Activated T-cell treated with anti-CD3 and anti-CD28 coated beads for 24 hours (primary cell): ENCODE measurements around the gene TBRG4.

ENCODE experiments used
- DNase-seq: peaks from one replicate; pipeline ENCODE4 v3.0.0-alpha.2; 2020; ENCODE audit warnings: low read depth

Gene TBRG4

GRCh38 chr7:45088821-45089340 lies 22.6 kb downstream of the TBRG4 start, which contains the start of gene NACAD:
Gene NACAD, minus strand, starts transcription at chr7:45088969. Its CDS starts 75 bp downstream, at chr7:45088894.
- DNase-seq = no peak

GRCh38 chr7:45088146-45088701 lies 23.3 kb downstream of the TBRG4 start:
- no peak for DNase-seq

- no peak for DNase-seq
Observed at GRCh38 chr7:45087301-45088145, 24.0 kb downstream of the TBRG4 start.

GRCh38 chr7:45086331-45087065 lies 25.0 kb downstream of the TBRG4 start:
- DNase-seq = no peak

- DNase-seq = no peak
Observed at GRCh38 chr7:45085619-45086200, 25.8 kb downstream of the TBRG4 start.

GRCh38 chr7:45084901-45085618 lies 26.4 kb downstream of the TBRG4 start:
- no peak for DNase-seq

- no peak for DNase-seq
Observed at GRCh38 chr7:45084336-45084735, 27.2 kb downstream of the TBRG4 start.

GRCh38 chr7:45082831-45083331 lies 28.6 kb downstream of the TBRG4 start:
- no peak for DNase-seq

- no peak for DNase-seq
Observed at GRCh38 chr7:45082031-45082830, 29.3 kb downstream of the TBRG4 start.

- DNase-seq = no peak
Observed at GRCh38 chr7:45081670-45081974, 29.9 kb downstream of the TBRG4 start.

- no peak for DNase-seq
Observed at GRCh38 chr7:45080958-45081669, 30.4 kb downstream of the TBRG4 start.

GRCh38 chr7:45080265-45080957 lies 31.1 kb downstream of the TBRG4 start:
- no peak for DNase-seq

GRCh38 chr7:45078125-45078681 lies 33.3 kb downstream of the TBRG4 start:
- DNase-seq = no peak

GRCh38 chr7:45077579-45077978 lies 33.9 kb downstream of the TBRG4 start:
- no peak for DNase-seq

GRCh38 chr7:45076946-45077345 lies 34.6 kb downstream of the TBRG4 start:
- DNase-seq = no peak

- DNase-seq = no peak
Observed at GRCh38 chr7:45075871-45076796, 35.4 kb downstream of the TBRG4 start.

- no peak for DNase-seq
Observed at GRCh38 chr7:45075355-45075644, 36.2 kb downstream of the TBRG4 start.
